ENCODE results near the gene MKI67. TPM values are rescaled to one million over a fixed set of nuclear protein-coding genes. Genes with fewer than 3 reads are reported as not detected.

MKI67 gene
- polyA plus RNA-seq, 1 of the 3 experiments (the other 2 are of a cell fraction): 7.5 TPM

GRCh38 chr10:128173386-128173785, 47.2 kb upstream of the MKI67 start:
- ChIA-PET POLR2A (no interaction called here), CTCF (interaction anchor here (0.9 to 1.4 kb wide), 2 partner anchors 9 to 16 kb away, joined by 3 to 4 read pairs; no protein-coding TSS in a partner anchor)
- Histone ChIP-seq H3K4me2 (no peak overlapping the region), H3K79me2 (ENCODE audit: insufficient read depth) (no peaks in the 10 kb centered on the region), H4K20me1 (ENCODE audit: insufficient read depth) (no peaks in the 10 kb centered on the region), H2AFZ (ENCODE audit: low read depth) (no peak overlapping the region), H3K9me3 (no peaks in the 10 kb centered on the region), H3K9ac (no peak overlapping the region), H3K9me2 (no peaks in the 10 kb centered on the region), H3K4me1 (ENCODE audit: control insufficient read depth in 1 of 2, insufficient read depth in 2 of 2, low read depth in 1 of 2, low read length in 1 of 2) (no peaks in the 10 kb centered on the region; a peak in 1 of 4 replicates), H3F3A (replicated peaks; ENCODE audit: insufficient read depth) (no peaks in the 10 kb centered on the region), H3K4me3 (ENCODE audit: low read depth in 2 of 2, low read length in 1 of 2) (no peak overlapping the region), H3K27me3 (ENCODE audit: insufficient read depth) (no peaks in the 10 kb centered on the region), H3K27ac (ENCODE audit: low read depth in 2 of 2, low read length in 1 of 2) (no peak overlapping the region), H3K36me3 (replicated peaks in 1 of 2; ENCODE audit: control insufficient read depth in 1 of 2, insufficient read depth in 2 of 2, low read length in 1 of 2) (no peaks in the 10 kb centered on the region)
- WGBS (ENCODE audit: low lambda C conversion rate): 12% methylated on average over 1 of the region's 1 CpG
- TF ChIP-seq NRF1 (IDR thresholded peaks at IDR 0.05; ENCODE audit: low read depth, low read length) (no peak), SIN3A (IDR thresholded peaks at IDR 0.05; ENCODE audit: borderline replicate concordance, low read depth, low read length) (no peak), ELF1 (IDR thresholded peaks at IDR 0.05) (no peak), CHD2 (IDR thresholded peaks at IDR 0.05; ENCODE audit: low read length, partially characterized antibody) (no peak), USF1 (IDR thresholded peaks at IDR 0.05; ENCODE audit: borderline replicate concordance, low read depth) (no peak), MXI1 (IDR thresholded peaks at IDR 0.05; ENCODE audit: low read depth, low read length) (no peak), USF2 (IDR thresholded peaks at IDR 0.05; ENCODE audit: borderline replicate concordance, low read depth, low read length) (no peak), FOXM1 (IDR thresholded peaks at IDR 0.05; ENCODE audit: low read depth) (no peak), MEF2A (IDR thresholded peaks at IDR 0.05; ENCODE audit: borderline replicate concordance, low read depth) (no peak), YY1 (IDR thresholded peaks at IDR 0.05; ENCODE audit: low read depth) (no peak), EP300 (IDR thresholded peaks at IDR 0.05; ENCODE audit: borderline replicate concordance in 1 of 2, low read depth in 1 of 2, low read length in 1 of 2) (no peak), ZBTB33 (IDR thresholded peaks at IDR 0.05; ENCODE audit: borderline replicate concordance, low read depth) (no peak), TAF1 (IDR thresholded peaks at IDR 0.05; ENCODE audit: borderline replicate concordance, low read depth, low read length) (no peak), MAX (IDR thresholded peaks at IDR 0.05; ENCODE audit: low read depth) (no peak), FOXJ3 (CRISPR knock-in tag; IDR thresholded peaks at IDR 0.05) (no peak), FOSL2 (IDR thresholded peaks at IDR 0.05; ENCODE audit: borderline replicate concordance, low read depth) (no peak), TEAD4 (IDR thresholded peaks at IDR 0.05; ENCODE audit: borderline replicate concordance, insufficient read depth) (no peak), JUND (IDR thresholded peaks at IDR 0.05) (no peak), POLR2AphosphoS5 (IDR thresholded peaks at IDR 0.05; ENCODE audit: low read depth, low read length) (no peak)
- no peak for DNase-seq
